ENCODE measurements around the gene SLC24A3.

Gene SLC24A3

DNA sequence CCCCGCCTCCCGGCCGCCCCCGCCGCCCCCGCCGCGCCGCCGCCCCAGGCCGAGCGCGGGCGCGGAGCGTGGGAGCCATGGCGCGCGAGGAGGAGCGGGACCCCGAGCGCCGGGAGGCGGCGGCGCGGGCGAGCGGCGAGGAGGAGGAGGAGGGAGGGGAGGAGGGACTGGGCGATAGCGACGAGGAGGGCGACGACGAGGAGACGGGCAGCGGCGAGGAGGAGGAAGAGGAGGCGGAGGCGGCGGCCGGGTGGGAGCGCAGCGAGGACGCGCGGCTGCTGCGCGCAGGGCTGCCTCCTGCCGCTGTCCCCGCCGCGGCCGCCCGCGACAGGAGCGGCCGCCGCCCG lies at the start of gene SLC24A3:
Gene SLC24A3, plus strand, starts transcription at position 174 of the 347 bp plus-strand sequence.
- DNase-seq: no peak

DNA sequence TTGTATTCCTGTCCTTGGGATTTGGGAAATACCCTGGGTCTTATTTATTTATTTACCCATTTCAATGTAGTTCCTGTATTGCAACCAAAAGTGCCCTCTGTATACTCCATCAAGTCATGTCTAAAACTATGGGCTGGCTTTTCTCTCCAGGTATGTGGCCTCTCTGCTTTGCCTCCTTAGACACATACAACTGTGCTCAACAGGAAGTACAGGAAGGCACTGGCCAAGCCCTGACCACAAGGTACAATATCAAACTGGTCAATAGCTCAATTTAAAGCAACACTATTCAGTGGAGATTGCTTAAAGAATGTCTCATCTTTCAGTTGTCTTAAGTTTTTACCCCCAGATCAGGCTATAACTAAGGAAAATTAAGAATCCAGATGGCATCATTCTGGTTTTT lies 42.3 kb upstream of the SLC24A3 start:
- no peak for DNase-seq

DNA sequence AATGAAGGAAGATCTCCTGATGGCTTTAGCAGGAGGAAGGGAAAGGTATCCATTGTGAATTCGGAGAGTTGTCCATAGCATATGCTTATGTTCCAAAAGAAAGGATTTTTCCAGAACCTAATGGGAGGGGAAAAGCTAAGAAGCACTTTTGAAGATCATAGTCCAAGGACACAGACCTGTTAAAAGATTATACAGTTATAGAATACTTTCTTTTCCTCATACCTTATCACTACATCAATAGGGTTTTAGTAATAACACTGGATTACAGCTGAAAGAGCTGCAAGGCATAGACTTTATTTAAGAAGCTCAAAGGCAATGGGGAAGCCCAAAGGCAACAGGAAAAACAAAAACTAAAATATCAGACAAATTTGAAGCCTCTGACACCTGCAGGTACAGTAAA lies 39.8 kb upstream of the SLC24A3 start:
- DNase-seq: no peak

DNA sequence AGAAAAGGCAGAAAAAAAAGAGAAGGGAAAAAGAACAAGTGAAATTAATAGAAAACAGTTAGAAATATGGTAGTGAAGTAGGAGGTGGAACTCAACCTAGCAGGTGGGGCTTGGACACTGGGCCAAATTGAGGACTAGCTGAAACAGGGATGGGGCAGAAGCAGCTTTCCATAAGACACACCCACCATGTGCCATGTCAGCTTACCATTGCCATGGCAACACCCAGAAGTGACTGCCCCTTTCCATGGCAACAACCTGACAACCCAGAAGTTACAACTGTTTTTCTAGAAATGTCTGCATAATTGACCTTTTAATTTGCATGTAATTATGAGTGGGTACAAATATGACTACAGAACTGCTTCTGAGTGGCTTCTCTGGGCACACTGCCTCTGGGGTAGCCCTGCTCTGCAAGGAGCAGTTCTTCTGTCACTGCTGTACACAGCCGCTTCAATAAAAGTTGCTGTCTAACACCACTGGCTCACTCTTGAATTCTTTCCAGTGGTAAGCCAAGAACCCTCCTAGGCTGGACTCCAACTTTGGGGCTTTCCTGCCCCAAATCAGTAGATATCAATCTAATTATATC lies 35.9 kb upstream of the SLC24A3 start:
- no peak for DNase-seq

DNA sequence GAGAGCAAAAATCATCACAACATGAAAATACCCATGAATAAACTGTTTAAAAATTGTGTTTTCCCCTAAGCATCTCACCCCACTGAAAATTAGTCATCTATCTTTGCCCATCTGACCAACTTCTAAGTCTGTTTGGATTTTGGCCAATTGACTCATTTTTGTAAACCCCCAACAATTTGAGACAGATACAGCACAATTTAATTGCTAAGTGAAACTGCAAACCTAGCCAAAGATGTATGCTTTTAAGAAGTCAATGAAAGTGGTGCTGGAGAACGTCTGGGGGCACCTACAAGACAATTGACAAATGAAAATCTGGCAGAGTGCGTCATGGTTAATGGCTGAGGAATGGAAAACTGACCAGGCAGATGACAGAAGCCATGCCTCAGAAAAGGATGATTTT lies 30.9 kb upstream of the SLC24A3 start:
- no peak for DNase-seq

DNA sequence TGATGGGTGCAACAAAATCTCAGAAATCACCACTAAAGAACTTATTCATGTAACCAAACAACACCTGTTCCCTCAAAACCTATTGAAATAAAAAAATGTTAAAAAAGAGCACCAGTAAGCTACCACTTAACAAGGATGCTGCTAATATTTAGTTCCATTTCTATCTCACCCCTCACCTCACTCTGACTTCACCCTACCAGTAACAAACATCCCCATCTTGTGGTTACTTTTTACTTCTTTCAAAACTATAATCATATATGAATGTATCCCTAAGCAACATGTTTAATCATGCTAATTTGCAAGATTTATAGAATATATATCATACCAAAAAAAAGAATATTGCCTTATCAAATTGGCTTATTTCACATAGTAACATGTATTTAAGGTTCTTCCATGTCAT lies 27.4 kb upstream of the SLC24A3 start:
- no peak for DNase-seq

DNA sequence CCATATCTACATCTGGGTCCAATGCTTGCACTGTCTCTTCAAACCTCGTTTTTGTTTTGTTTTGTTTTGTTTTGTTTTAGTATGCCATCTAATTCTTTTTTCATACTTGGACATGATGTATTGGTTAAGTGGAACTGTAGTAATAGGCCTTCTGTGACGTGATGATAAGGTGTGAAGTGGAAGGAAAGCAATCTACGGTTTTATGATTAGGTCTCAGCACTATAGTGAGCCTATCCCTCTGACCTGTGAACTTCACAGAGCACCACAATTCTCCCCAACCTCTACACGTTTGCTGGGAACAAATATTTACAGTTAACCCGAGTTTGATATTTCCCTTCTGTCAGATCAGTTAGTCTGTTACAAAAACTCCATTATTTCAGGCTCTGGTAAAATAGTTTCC lies 19.1 kb upstream of the SLC24A3 start:
- no peak for DNase-seq

DNA sequence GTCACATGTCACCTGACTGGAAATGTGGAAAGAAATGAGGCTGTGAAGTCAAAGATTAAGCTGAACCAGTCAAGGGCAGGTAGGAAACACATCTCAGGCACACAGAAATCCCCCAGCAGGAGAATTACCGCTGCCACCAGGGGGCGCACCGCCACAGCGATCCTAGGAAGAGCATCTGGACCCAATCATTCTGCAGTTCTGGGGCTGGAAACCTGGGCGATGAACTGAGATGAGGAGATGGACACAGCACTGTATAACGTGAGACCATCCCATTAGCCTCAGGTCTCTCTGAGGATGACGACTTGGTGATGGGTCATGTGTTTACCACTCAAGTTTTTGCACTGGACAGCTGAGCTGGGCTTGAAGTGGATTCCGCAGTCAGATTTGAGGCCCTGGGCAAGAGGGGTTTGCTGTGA lies 6.5 kb upstream of the SLC24A3 start:
- peak; percentile 56 for DNase-seq

DNA sequence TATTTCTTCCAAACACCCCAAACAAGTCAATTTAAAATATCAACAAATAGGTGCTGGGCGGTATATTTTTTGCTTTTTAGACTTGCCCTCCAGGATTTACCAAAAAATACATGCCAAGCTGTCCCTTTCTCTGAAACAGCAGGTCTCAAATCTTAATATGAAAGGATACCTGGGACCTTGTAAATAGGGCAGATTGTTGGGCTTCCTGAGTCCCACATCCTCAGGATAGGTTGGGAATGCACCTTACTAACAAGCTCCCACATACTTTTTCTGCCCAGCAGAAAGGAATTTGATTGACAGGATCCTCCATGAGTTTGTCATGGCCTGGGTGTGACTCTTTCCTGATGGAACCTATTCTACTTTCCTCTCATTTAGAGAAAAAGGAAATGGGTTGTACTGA lies 4.9 kb upstream of the SLC24A3 start:
- no peak for DNase-seq

DNA sequence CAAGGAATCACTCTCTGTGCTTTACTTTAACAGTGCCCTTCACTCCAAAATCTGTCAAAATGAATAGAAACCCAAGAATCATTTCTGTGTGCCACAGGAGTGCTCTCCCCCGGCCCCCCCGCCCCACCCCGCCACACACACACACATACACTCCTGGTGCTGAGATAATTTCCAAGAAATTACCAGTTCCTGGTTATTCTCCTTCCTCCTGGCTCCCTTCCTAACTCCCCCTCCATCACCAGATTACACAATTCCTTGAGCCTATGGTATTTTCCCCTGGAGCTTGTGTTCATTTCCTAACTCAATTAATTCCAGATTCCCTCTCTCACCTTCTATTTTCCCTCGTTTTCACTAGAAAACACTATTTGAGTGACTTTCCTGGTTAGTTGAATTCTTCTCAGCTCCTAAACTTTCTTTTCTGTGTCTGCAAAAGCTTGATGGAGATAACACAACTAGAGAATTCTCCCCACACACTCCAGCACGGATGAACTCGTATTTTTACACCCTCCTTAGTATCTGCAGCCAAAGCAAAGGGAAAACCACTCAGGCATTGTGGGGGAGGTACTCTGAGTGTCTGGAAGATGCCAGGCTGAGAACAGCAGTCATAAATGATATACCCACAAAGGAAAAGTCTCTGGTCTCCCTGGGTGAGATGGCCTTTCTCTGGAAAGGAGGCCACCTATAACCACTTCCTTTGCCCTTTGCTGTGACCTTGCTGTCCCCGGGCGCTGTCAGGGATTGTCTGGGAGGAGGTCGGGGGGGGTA lies 1.9 kb upstream of the SLC24A3 start:
- DNase-seq: no peak

DNA sequence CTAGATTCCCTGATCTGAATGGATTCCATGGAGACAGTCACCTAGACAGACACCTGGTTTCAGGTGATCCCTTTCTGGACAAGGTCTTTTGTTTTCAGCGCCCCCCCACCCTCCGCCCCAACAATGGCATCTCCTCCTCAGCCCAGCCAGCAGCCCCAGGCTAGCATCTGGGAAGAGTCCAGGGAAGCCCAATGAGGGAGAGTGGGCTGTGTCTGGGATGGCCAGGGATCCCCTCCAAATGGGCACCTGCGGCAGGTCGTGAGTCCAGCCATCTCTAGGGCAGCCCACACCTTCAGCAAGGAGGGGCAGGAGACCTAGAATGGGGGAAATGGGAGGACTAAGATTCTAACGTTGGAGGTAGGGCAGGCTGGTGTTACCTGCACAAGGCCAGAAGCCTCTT lies 1.2 kb upstream of the SLC24A3 start:
- DNase-seq: no peak

DNA sequence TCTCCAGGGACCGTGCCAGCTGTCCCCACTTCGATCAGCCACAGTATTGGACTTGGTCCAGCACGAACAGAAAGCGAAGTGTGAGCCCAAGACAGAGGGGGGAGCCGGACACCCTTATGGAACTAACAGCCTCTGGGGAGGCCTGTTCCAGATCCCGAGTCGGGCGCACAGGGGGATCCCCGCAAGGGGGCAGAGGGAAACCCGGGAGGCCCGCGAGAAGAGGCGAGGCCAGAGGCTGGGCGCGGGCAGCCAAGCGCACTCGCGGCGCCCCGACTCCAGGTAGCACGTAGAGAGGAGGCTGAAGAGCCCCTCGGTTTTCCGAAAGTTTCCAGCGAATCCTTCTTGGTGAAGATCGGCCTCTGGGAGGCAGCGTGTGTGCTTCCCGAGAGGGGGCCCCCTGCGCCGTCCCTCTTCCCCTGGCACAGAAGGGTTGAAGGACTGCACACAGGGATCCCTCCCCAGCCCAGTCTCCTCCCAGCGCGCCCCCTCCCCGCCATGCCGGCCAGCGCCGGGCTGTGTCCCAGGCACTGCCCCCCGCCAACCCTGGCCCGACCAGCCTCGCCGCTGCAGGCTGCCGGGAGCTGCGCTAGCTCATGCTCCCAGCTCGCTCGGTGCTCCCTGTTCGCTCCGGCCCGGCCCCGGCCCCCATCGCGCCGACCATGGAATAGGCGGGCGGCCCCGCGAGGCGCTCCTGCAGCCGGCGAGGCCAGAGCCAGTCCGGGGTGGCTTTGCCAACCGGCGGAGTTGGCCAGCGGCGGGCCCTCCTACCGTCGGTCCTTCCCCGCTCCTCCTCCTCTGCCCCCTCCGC lies 577 bp upstream of the SLC24A3 start:
- DNase-seq: no peak

DNA sequence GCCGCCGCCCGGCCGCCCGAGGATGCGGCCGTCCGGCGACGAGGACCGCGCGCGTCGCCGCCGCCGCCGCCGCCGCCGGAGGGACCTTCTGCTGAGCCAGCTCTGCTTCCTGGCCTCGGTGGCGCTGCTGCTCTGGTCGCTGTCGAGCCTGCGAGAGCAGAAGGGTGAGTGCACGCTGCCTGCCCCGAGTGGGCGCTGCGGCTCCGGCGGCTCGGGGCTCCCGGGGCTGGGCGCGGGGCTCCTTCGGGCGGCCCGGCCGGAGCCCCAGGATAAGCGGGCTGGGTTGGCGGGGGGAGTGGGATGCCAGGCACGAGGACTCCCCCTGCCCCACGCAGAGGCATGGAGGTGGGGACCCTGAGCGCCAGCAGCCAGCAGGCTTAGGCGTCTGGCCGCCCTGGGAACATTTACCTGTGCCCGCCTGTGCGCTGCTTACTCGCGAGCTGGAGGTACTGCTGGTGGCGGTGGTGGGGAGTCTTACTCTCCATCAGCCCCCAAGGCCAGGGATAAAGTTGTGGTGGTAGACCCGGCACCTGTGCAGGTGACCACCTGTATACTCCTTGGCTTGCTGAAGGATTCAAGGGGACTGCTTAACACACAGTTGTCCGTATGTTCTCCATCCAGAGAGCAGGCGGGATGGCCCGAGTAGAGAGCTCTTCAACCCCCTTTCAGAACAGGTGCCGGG lies 520 bp downstream of the SLC24A3 start:
- DNase-seq: no peak

DNA sequence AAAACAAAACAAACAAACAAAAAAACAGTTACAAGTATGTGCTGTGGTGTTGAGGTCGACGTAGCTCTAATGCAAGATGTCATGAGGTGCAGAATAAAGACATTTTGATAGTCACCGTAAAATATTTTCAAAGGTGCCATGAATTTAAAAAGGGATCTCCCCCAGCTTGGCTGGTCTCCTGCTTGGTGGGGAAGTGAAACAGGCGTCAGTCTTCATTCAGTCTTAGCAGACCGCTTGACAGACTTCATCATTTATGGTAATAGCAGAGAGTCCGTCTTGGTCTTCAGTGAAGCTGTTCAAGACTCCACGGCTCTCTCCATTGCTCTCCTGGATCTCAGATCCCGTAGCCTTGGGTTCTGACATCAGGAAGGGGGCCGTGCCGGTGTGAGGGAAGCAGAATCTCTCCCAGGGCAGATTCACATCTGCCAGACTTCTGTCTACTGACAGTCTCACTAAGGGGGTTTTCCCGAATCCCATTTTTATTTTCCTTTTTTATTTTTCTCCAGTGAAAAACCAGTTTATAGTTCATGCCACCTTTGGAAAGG lies 1.6 kb downstream of the SLC24A3 start:
- no peak for DNase-seq

DNA sequence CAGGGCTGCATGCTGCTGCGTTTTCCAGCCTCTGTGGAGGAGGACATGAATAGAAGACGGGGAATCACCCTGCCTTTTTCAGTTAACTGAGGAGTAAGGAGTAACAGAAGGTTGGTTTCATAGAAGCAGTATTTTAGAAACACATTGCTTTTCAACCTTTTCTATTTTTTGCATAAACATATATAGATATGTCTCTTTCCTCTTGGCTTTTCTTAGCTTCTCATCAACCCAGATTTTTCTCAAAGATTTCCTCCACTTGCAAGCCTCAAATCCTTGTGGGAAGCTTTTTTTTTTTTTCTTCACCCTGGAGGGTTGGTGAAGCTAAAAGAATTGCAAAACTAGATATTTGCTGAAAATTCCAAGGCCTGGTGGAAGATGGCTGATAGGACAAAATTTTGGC lies 6.0 kb downstream of the SLC24A3 start:
- DNase-seq: no peak

DNA sequence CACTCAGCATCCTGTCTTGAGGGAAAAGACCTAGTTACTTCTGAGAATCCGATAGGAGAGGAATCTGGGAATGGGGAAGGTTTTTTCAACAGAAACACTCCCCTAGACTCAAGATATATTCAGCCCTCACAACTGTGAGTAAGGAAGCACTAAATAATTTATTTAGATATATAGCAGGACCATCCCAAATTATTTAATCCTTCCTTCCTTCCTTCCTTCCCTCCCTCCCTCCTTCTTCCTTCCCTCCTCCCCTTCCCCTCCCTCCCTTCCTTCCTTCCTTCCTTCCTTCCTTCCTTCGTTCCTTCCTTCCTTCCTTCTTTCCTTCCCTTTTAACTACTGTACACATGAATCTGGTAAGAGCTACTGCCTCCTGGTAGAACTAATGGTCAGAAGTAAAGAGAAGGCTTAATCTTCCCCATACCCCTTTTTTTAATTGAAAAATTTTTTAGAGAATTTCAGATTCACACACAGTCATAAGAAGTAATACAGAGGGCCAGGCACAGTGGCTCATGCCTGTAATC lies 10.1 kb downstream of the SLC24A3 start:
- no peak for DNase-seq

DNA sequence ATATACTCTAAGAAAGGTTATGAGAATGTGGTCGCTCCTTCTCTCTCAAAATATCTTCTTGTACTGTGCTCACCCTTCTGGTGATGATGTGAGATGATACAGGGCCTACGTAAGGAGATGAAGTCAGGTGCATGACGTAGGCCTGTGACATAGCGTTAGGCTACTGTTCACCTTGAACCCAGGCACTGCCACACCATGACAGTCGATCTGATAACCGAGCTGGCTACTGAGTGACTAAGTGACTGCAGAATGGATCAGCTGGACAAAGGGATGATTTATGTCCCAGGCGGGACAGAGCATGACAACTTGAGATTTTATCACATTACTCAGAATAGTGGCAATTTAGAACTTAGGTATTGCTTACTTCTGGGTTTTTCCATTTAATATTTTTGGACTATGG lies 11.2 kb downstream of the SLC24A3 start:
- DNase-seq: no peak

DNA sequence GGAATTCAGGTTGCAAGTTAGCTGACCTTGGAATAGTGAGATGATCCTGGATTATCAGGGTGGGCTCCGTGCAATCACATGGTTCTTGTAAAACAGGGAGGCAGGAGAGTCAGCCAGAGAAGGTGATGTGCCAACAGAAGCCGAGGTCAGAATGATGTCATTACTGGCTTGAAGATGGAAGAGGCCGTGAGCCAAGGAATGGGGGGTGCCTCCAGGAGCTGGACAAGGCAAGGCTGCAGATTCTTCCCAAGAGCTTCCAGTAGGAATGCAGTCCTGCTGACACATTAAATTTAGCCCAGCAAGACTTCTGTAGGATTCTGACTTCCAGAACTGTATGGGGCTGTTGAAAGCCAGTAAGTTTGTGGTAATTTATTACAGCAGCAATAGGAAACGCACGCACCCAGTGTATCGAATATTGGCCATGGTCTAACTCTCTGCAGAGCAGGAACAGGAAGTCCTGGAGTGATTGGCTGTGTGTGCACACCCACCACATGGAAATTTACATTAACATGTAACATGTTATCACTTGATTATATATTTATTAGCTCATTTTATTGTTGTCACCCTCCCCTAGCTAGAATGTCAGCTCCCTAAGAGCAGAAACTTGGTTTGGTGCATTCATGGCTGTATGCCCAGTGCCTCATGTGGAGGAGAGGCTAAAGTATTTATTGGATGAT lies 19.1 kb downstream of the SLC24A3 start:
- DNase-seq: no peak

DNA sequence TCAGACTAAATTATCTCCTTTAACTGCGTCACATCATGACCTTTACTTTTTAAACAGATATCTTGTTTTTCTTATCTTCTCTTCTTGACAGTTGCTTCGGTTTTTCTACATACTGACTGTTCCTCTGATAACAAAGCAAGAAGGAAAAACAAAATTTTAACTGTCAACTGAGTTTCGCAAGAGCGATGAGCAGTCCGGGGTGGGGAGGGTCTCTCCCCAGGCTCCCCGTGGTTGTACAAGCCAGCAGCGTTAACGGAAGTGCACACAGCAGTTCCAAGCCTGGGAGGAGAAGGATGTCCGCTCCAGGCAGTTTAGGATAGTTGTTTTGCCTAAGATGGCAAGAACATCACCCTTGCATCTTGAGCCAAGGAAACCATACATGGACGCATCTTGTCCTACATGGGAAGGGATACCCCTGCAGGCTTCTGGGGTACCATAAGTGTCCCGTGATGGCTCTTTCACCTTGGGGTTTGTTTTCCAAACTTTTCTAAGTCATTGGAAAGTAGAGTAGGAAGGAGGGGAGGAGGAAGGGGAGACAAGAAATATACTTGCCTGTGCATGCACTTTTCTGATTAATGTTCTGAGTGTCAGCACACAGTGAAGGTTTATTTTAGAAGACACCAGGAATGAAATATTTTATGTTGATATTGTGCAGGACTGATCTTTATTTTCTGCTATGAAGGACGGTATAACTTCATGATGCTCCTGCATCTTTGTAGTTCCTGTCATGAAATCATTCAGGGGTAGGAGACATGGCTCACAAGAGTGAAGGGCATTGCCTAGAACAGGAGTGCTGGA lies 20.8 kb downstream of the SLC24A3 start:
- DNase-seq: no peak

DNA sequence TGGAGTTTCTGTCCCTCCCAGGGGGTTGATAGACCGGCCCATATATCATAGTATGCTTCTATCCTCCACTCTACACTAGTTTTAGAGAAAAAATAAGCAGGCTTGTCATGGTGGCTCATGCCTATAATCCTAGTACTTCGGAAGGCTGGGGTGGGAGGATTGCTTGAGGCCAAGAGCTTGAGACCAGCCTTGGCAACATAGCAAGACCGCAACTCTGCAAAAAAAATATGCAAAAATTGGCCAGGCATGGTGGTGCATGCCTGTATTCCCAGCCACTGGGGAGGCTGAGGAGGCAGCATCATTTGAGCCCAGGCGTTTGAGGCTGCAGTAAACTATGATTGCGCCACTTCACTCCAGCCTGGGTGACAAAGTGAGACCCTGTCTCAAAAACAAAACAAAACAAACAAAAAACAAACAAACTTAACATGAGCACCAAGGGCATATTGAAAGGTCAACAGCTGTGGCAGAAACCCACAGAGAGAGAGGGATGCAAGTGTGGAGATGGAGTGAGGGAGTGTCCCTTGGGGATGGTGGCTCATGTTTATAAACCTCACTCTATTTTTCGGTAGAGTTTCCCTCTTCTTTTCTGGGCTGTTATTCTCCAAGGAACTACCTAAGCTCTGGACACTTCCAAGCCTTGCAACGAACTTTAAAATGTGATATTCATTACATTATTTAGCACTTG lies 24.1 kb downstream of the SLC24A3 start:
- DNase-seq: no peak

DNA sequence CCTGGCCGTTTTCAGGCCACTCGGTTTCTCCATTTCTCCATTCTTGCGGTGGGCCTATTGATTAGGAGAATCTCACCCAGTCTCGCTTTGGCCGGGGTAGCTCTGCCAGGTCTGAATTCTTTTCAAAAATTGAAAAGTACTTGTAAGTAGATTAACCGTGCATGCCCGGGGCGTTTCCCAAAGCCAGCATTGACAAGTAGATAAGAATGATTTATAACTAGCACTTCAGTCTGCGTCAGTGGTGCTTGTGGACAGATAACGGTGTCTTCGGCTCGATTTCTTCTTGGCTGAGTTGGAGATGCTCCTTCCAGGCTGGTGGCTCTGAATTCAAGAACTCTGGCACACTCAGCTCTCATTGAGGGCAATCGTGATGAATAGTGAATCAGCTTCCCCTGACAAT lies 29.0 kb downstream of the SLC24A3 start:
- no peak for DNase-seq
